Loucy (cell line): ENCODE measurements around the gene CDRT4.

Experiments
- H2AFZ ChIP-seq: fragments of 200-600 bp; sonication (generic); 2 replicates; pipeline ENCODE4 v1.6.0; 2016; ENCODE audit warnings: antibody characterized with exemption, mild to moderate bottlenecking, low read length, moderate library complexity
- H3F3A ChIP-seq: fragments of 200-600 bp; 2 replicates; pipeline ENCODE4 v1.6.0; 2016; ENCODE audit warnings: antibody characterized with exemption, low read depth, mild to moderate bottlenecking
- H3K27me3 ChIP-seq: fragments of 200-600 bp; sonication (generic); 2 replicates; pipeline ENCODE4 v1.6.1; 2014; ENCODE audit warnings: low read length, mild to moderate bottlenecking; ENCODE audit not compliant: insufficient read depth, poor library complexity, severe bottlenecking
- H3K36me3 ChIP-seq: fragments of 200-600 bp; sonication (generic); 2 replicates; pipeline ENCODE4 v1.6.1; 2016; ENCODE audit warnings: low read length; ENCODE audit not compliant: insufficient read depth
- H3K4me1 ChIP-seq: fragments of 200-600 bp; sonication (generic); 2 replicates; pipeline ENCODE4 v1.5.1; 2014; ENCODE audit warnings: low read length, mild to moderate bottlenecking; ENCODE audit not compliant: insufficient read depth, poor library complexity, severe bottlenecking
- H3K4me2 ChIP-seq: fragments of 200-600 bp; sonication (generic); 2 replicates; pipeline ENCODE4 v1.6.0; 2014; ENCODE audit warnings: antibody characterized with exemption, low read length, low read depth, mild to moderate bottlenecking; ENCODE audit not compliant: poor library complexity, severe bottlenecking
- H3K4me3 ChIP-seq: fragments of 200-600 bp; sonication (generic); 2 replicates; pipeline ENCODE4 v1.5.1; 2014; ENCODE audit warnings: low read length, mild to moderate bottlenecking, mixed read lengths; ENCODE audit not compliant: poor library complexity, severe bottlenecking
- H3K79me2 ChIP-seq: fragments of 200-600 bp; sonication (generic); 2 replicates; pipeline ENCODE4 v1.6.1; 2014; ENCODE audit warnings: low read length; ENCODE audit not compliant: insufficient read depth
- H3K9ac ChIP-seq: fragments of 200-600 bp; sonication (generic); 2 replicates; pipeline ENCODE4 v1.6.0; 2014; ENCODE audit warnings: mild to moderate bottlenecking, low read depth, low read length, moderate library complexity; ENCODE audit not compliant: poor library complexity, severe bottlenecking
- H3K9me2 ChIP-seq: fragments of 200-600 bp; sonication (generic); replicated peaks from 2 replicates; pipeline ENCODE4 v1.6.1; 2016; ENCODE audit warnings: low read depth, low read length, mixed read lengths
- H3K9me3 ChIP-seq: fragments of 200-600 bp; sonication (generic); 2 replicates; pipeline ENCODE4 v1.6.1; 2014; ENCODE audit warnings: mild to moderate bottlenecking, antibody characterized with exemption, low read length, low read depth; ENCODE audit not compliant: insufficient read depth
- H4K20me1 ChIP-seq: fragments of 200-600 bp; sonication (generic); 2 replicates; pipeline ENCODE4 v1.6.0; 2014; ENCODE audit warnings: antibody characterized with exemption, low read length, mild to moderate bottlenecking; ENCODE audit not compliant: insufficient read depth, poor library complexity, severe bottlenecking
- CTCF ChIP-seq: fragments of 200-600 bp; sonication (generic); conservative IDR thresholded peaks from 2 replicates; pipeline ENCODE4 v1.5.1; 2014; ENCODE audit warnings: mild to moderate bottlenecking, antibody characterized with exemption, low read length
- EZH2phosphoT487 ChIP-seq: fragments of 200-600 bp; IDR thresholded peaks from 2 replicates; pipeline ENCODE4 v1.6.1; 2018; ENCODE audit warnings: antibody characterized with exemption, mild to moderate bottlenecking, moderate library complexity, borderline replicate concordance

The CDRT4 gene

GRCh38 chr17:15438491-15439105, 28.8 kb downstream of the CDRT4 start:
- Histone ChIP-seq H2AFZ (no peak overlapping the region), H3F3A (no peaks in the 10 kb centered on the region), H3K9ac (no peak overlapping the region), H3K27me3 (peaks cover 9% of the 10 kb centered on the region), H3K9me3 (peaks cover 5% of the 10 kb centered on the region; the same call in 1 of the 2 replicates), H4K20me1 (no peaks in the 10 kb centered on the region), H3K4me2 (no peak overlapping the region), H3K9me2 (no peaks in the 10 kb centered on the region), H3K79me2 (no peaks in the 10 kb centered on the region), H3K4me3 (no peak overlapping the region), H3K36me3 (no peaks in the 10 kb centered on the region), H3K4me1 (peaks cover 2% of the 10 kb centered on the region)
- TF ChIP-seq EZH2phosphoT487 (no peak), CTCF (no peak)

GRCh38 chr17:15437303-15437635, 30.2 kb downstream of the CDRT4 start:
- Histone ChIP-seq H3K9me2 (no peaks in the 10 kb centered on the region), H3K36me3 (no peaks in the 10 kb centered on the region), H3K79me2 (no peaks in the 10 kb centered on the region), H3F3A (no peaks in the 10 kb centered on the region), H3K27me3 (peaks cover 9% of the 10 kb centered on the region), H2AFZ (peak overlapping the region; percentile 7; the same call in 1 of the 2 replicates), H3K9me3 (peaks cover 5% of the 10 kb centered on the region; the same call in 1 of the 2 replicates), H4K20me1 (no peaks in the 10 kb centered on the region), H3K4me1 (peaks cover 2% of the 10 kb centered on the region), H3K9ac (no peak overlapping the region), H3K4me3 (no peak overlapping the region), H3K4me2 (no peak overlapping the region)
- no peak for TF ChIP-seq CTCF
- TF ChIP-seq EZH2phosphoT487: no peak

- TF ChIP-seq CTCF (peak; percentile 54), EZH2phosphoT487 (no peak)
- Histone ChIP-seq H3K9me2 (no peaks in the 10 kb centered on the region), H3K79me2 (no peaks in the 10 kb centered on the region), H4K20me1 (no peaks in the 10 kb centered on the region), H3K9me3 (peaks cover 5% of the 10 kb centered on the region; the same call in 1 of the 2 replicates), H3K4me1 (peaks cover 2% of the 10 kb centered on the region), H3K4me3 (no peak overlapping the region), H3K4me2 (no peak overlapping the region), H3F3A (no peaks in the 10 kb centered on the region), H3K36me3 (no peaks in the 10 kb centered on the region), H2AFZ (peak overlapping the region; percentile 7; the same call in 1 of the 2 replicates), H3K27me3 (peaks cover 9% of the 10 kb centered on the region), H3K9ac (no peak overlapping the region)
These were observed 30.7 kb downstream of the CDRT4 start for GRCh38 chr17:15436473-15437302.
